ENCODE measurements around the gene SYT15. TPM values are rescaled to one million over a fixed set of nuclear protein-coding genes. Genes with fewer than 3 reads are reported as not detected.

The SYT15 gene
- total RNA-seq, 1 donor from 2014 or later = 0.79 TPM

DNA sequence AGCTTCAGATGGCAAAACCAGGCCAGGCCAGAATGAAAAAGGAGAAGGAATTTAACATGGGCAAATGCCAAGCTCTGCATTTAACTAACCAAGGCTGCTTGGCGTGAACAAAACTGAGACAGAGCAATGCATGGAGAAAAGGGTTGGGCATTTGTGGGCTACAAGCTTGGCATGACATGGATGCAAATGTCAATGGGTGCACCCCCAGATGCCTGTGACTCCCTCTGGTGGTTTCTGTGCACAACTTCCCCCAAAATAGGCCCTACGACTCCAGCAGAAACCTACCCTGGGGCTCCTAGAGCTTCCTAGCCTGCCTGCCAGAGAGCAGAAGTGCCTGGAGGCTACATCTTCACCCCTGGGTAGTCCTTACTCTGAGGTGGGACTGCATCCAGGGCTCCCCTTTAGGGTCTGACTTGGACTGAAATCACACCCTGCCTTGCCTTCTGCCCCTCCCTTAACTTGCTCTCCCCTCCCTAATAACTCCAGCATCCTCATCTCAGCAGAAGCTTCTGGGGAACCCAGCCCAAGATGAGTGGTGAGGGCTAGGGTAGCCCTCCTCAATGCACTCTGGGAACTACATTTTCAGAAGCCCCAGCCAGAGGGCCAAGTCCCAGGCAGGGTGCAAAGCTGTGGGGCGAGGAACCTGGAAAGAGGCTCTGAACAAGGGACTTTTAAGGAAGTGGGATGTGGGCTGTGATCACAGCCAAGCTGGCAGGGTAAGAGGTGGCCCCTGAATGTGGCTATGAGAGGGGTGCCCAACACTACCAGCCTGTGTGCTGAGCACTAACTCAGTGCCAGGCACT is 33.7 kb upstream of the SYT15 start:
- DNase-seq = no peak

- DNase-seq = no peak
Observed at GRCh38 chr10:46545861-46546590, 32.9 kb upstream of the SYT15 start.

DNA sequence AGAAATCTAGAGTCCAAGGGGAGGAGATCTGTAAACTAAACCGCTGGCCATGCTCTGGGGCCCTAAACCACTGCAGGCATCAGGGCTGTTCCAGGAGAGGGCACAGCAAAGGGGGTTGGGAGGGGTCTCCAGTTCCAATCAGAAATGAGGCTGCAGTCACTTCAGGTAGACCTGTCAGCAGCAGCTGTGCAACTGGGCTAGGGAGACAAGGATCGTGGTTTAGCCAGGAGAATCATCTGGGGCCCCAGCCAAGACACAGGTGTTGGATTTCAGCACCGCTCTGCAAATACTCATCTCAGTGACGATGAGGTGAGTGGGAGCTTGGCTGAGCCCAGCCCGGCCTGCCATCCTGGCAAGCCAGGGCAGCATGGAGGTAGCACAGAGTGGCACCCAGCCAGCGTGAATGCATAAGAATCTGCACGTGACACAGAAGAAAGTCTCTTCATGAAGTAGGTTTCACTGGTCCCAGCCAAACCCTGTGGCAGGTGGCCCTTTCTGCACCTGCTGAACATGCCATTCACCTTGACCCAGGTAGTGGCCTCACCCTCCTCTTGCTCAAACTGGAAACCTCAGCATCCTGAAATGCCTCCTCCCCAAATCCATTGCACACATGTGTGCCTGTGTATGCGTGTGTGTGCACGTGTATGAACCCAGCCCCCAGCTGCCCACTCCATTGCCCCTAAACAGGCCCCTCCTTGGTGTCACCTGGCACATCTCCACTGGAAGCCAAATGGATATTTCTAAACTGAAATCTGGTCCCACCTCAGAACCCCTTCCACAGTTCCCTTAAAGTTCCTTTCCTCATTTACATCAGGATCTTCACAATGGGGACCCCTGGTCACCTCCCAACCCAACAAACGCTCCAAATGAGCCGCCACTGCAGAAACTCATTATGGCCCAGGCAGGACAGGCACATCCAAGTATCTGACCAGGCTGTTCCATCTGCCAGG is 32.1 kb upstream of the SYT15 start:
- no peak for DNase-seq

GRCh38 chr10:46547541-46548497 is 31.1 kb upstream of the SYT15 start:
- no peak for DNase-seq

DNA sequence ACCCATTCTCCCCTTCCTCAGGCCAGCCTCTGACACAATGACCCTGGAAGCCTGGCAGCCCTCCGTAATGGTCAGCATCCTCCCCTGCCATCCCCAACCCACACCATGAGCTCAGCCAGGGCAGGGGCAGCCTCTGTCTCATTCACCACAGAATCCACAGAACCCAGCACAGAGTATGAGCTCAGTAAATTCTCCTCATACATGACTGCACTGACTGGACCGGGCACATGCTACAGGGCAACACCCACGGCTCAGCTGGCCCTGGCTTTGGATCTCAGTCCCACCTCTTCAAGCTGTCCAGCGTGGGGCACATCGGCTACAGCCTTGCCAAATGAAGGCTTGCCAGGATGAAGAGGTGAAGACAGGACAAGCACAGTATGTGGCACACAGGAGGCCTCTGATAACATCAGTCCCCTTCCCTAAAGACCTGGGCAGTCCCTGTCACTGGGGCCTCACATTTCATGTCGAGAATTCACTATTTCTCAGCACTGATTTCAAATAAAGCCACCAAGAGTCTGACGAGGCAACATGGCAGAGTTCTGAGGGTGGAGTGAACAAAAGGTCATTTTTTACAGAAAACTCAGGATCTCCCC is 30.3 kb upstream of the SYT15 start:
- DNase-seq = no peak

DNA sequence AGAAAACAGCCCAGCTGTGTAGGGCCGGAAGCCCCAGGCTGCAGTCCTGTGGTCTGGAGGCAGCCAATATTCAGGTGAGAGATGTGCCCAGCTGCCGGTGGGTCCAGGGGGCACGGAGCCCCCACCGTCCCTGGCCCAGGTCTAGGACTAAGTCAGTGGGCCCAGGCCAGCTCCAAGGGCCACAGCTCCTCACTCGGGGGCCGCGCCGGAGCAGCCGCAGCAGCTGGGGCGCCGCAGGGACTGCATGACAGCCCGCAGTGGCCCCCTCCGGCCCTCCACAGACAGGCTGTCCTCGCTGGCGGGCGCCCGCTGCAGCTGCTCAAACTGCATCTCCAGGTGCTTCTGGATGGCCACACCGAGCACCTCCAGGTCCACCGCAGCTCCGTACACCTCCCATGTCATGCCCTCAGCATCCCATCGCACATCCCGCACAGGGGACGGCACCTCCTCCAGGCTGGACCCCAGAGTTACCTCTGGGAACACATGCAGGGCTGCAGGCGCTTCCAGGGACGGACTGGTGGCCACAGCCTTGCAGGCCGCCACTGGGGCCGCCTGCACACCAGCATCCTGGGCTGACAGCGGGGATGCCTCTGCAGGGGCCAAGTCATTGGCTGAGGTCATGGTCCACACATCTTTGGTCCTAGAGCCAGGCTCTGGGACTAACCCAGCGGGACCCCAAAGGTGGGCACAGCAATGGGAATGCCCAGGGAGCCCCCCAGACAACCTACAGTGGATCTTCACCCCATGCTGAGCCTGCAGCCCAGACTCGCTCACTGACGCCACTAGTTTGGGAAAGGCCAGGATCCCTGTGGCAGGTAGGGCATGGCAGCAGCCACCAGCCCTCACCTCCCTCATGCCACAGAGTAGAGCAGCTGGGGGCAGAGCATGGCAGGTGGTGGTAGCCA is 29.5 kb upstream of the SYT15 start:
- DNase-seq = no peak

GRCh38 chr10:46550076-46550790 is 28.7 kb upstream of the SYT15 start:
- DNase-seq = no peak

DNA sequence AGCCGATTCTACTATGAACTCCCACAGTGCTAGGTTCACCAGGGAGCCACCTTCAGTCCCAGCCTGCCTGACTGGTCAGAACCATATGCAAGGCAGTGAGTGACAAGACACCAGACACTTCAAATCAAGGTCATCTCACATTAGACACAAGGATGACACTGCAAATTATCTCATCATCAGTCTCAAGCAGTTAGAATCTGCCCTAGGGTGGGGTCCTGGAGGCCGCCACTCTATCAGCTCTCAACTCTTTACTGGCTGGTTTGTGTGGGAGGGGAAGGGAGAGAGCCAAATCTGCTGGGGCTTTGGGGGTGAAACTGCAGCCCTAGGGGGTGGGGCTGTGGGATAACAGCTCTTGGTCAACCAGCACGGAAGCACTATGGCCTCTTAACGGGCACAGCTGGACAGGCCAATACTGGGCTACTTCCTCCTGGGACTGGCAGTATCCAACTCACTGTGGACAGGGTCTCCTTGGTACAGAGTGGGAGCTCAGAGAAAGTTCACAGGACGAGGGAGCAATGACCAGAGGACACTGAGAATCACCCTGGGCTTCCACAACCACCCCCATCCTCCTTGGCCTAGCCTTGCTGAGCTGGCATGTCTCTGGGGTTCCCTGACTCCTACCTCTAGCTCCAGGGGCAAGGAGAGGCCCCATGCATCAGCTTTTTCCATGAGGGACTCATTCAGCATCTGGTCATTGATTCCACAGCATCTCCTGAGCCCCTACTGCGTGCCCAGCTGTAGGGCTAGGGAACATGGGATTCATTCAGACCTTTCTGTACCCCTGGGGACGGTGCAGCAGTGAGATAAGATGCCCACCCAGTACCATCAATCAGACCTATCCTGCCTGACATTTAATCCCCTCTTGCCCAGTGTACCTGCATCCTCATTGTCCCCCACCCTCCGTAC is 27.9 kb upstream of the SYT15 start:
- no peak for DNase-seq

DNA sequence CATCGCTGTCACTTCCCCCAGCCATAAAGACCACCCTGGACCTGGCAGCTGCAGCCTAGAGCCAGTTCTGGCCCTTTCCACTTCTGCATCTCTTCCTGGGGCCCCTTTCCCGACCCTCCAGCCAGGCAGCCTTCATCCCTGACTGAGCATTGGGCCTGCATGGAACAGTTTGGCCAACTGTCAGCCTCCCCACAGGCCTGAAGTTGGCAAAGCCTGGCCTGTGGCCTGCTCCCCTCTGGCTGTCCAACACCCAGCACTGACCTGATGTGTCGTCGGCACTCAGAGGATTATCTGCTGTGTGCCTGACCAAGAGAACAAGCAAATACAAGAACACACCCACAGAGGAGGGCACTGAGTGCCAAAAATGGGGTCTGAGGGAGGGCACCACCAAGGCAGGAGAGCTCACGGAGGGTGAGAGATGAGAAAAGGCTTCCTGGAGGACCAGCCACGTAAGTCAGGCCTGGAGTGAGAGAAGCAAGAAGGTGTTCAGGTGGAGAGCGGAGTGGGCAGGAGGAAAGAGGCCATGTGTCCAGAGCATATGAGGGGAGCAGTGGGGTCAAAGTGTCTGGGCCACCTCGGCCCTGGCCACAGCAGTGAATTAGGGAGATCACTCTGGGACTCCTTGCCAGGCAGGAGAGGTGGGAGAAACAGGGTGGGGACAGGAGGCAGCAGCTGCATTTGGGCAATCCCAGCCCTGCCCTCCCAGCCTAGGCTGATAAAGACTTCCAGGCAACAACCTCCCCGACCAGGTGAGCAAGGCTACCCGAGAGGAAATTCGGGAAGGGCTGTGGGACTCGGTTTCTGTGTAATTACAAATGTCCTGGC is 27.0 kb upstream of the SYT15 start:
- no peak for DNase-seq

- DNase-seq = no peak
Observed at GRCh38 chr10:46552526-46553237, 26.2 kb upstream of the SYT15 start.

GRCh38 chr10:46553238-46554049 is 25.5 kb upstream of the SYT15 start:
- no peak for DNase-seq

DNA sequence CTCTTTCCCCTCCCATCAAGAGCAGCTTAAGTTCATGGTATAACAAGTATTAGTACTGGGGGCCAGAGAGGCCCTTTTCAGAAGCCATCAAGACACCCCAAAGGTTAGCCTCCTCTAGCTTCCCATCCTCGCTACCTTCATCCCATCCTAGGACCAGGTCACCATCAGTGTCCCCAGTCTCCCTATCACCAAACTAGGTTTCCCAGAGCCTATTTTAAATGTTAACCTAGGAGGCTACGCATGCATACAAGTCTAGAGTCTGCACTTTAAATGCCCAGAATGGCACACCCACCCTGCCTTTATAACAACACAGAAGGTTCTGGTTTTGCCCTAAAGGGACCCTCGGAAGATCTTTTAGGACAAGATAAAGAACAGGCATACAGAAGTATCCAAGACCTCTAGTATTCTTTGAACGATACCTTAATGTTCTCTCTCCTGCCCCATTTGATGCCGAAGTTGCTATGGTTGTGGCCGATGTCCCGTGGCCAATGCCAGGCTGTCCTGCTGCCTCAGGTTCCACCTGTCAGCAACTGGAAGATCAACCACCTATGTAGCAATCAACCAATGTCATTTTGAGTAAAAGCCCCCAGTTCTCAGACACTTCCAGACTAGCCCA is 24.7 kb upstream of the SYT15 start:
- no peak for DNase-seq

- DNase-seq = no peak
Observed at GRCh38 chr10:46555366-46555712, 23.6 kb upstream of the SYT15 start.

DNA sequence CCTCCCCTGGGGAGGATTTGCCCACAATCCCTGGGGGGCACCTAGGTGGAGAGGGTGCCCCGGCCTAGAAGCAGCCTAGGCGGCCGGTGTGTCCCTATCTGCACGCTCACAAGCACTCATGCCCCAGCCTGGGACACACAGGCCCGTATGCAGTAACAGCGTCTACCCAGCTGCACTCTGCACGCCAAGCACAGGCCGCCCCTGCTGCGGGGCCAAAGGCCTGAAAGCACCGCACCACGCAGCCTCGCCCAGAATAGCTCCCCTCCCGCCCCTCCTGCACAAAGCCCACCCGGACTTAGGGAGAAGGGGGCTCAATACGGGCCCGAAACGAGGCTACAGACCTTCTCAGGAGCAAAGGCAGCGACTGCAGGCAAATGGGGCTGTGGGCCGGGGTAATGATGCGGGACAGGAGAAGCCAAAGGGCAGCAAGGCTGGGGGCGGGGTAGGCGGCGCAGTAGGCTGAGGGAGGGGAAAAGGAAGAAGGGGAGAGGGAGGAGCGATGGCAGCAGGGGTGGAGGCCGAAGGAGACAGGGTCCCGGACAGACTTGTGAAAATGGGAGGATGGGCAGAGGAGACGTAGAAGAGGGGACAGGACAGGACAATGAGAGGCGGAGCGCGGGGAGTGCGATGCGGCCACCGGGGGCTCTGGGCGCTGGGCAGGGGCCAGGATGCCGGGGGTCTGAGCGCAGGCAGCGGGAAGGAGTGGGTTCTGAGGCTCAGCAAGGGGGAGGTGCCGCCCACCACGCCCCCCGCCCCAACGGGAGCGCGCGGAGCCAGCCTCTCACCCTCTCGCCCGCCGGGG is 23.0 kb upstream of the SYT15 start:
- DNase-seq = no peak

Data from skin of body (tissue), 2 donors.